Peyer's patch (tissue), 4 donors: ENCODE results near the gene PIK3CD. TPM values are rescaled to one million over a fixed set of nuclear protein-coding genes. Genes with fewer than 3 reads are reported as not detected.

Experiments
- DNase-seq, 3 donors: peaks; one replicate each; pipeline ENCODE4 v3.0.0-alpha.2; 2017 to 2019
- H3K27ac ChIP-seq, 4 donors: fragments of 200-600 bp; sonication (generic); one replicate each; pipeline ENCODE4 v1.5.1; 2016 to 2019
- H3K27me3 ChIP-seq, 2 donors: fragments of 200-600 bp; sonication (generic); one replicate each; pipeline ENCODE4 v1.5.1; 2019
- H3K36me3 ChIP-seq, 3 donors: fragments of 200-600 bp; sonication (generic); one replicate each; pipeline ENCODE4 v1.5.1; 2016 to 2019
- H3K4me1 ChIP-seq, 4 donors: fragments of 200-600 bp; sonication (generic); one replicate each; pipeline ENCODE4 v1.5.1; 2016 to 2019
- H3K4me3 ChIP-seq, 4 donors: fragments of 200-600 bp; sonication (generic); 1 replicate in 3 of 4; 2 replicates in 1 of 4; pipeline ENCODE4 v1.5.1; 2016 to 2019; ENCODE audit warnings: mild to moderate bottlenecking in 1 of 4
- H3K9me3 ChIP-seq, 4 donors: fragments of 200-600 bp; sonication (generic); one replicate each; pipeline ENCODE4 v1.5.1; 2016 to 2019; ENCODE audit warnings: mild to moderate bottlenecking in 1 of 4
- CTCF ChIP-seq, 6 experiments: fragments of 450-650 bp in 4 of 6; fragments of 200-600 bp in 2 of 6; sonication (generic) in 1 of 6; IDR thresholded peaks; one replicate each; pipeline ENCODE4 v1.5.1; 2017 to 2019; ENCODE audit warnings: antibody characterized with exemption in 6 of 6, mild to moderate bottlenecking in 3 of 6, moderate library complexity in 1 of 6
- POLR2A ChIP-seq, 2 donors: fragments of 450-650 bp; IDR thresholded peaks; one replicate each; pipeline ENCODE4 v1.5.1; 2017; ENCODE audit warnings: antibody characterized with exemption in 2 of 2, mild to moderate bottlenecking in 2 of 2, moderate library complexity in 2 of 2
- total RNA-seq, 4 donors: library from RNA; depleted of rRNA; stranded (reverse); fragments of >200 nt; gene quantifications; one replicate each; pipeline ENCODE4 v1.1.0, GENCODE V29; 2016

PIK3CD gene
- total RNA-seq, 4 donors from 2014 or later, result 2.8 to 34.7 (median 7.6) TPM

GRCh38 chr1:9604836-9605235, 46.7 kb upstream of the PIK3CD start:
- H3K27ac ChIP-seq, result no peak overlapping the region
- H3K36me3 ChIP-seq, result peaks cover 0 to 42% (median 0%) of the 10 kb centered on the region in 3 donors
- H3K4me3 ChIP-seq, result no peak overlapping the region
- TF ChIP-seq CTCF (IDR thresholded peaks at IDR 0.05), result no peak
- TF ChIP-seq POLR2A (IDR thresholded peaks at IDR 0.05), result no peak
- H3K9me3 ChIP-seq, result no peaks in the 10 kb centered on the region
- H3K4me1 ChIP-seq, result no peaks in the 10 kb centered on the region
- no peaks in the 10 kb centered on the region for H3K27me3 ChIP-seq
- DNase-seq, result no peak

DNA sequence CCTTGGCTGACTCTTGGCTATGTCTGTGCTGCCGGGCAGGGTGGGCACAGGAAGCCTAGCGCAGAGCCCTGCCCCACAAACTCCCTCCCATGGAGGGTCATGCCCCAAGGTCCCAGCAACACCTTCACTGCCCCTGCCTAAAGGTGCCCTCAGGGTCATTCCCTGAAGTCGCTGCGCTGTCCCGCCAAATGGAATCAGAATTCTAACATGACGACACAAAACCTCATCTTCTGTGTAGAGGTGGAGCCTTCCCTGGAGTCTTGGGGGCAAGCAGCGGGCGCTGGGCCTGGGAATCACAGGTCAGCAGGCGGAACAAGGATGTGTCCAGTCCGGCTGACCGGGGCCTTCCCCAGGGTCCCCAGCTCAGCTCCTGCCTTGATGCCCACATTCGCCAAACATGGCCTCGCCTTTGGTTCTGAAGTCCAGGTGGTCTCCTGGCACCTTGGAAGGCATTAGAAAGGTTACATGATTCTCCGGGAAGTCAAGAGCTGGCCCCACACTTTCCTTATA, 45.5 kb upstream of the PIK3CD start:
- no peaks in the 10 kb centered on the region for H3K4me1 ChIP-seq
- no peak overlapping the region for H3K4me3 ChIP-seq
- no peaks in the 10 kb centered on the region for H3K9me3 ChIP-seq
- H3K27ac ChIP-seq, result no peak overlapping the region
- peaks cover 0 to 49% (median 0%) of the 10 kb centered on the region in 3 donors for H3K36me3 ChIP-seq
- DNase-seq, result no peak
- TF ChIP-seq CTCF (IDR thresholded peaks at IDR 0.05), result no peak
- TF ChIP-seq POLR2A (IDR thresholded peaks at IDR 0.05), result no peak
- no peaks in the 10 kb centered on the region for H3K27me3 ChIP-seq

DNA sequence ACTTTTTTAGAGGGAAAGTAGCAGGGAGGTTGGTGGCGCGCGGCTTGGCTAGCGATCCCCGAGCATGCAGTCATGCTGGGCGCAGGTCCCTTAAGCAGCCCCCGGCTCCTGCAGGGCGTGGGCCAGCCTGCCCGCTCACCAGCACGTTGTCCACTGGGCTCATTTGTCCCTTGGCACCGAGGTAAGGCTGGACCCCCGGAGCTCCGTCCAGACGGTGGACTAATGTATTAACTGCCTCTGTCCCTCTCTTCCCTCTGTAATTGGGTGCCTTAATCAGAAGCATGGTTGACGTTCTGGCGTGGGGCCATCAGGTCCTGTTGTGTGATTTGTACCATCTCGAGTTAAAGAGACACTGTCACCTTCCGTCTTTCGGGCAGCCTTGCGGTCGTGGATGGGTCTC, 45.1 kb upstream of the PIK3CD start:
- Histone ChIP-seq H3K27ac (no peak overlapping the region), H3K9me3 (no peaks in the 10 kb centered on the region), H3K36me3 (peaks cover 0 to 48% (median 0%) of the 10 kb centered on the region in 3 donors), H3K4me1 (no peaks in the 10 kb centered on the region), H3K4me3 (no peak overlapping the region), H3K27me3 (no peaks in the 10 kb centered on the region)
- no peak for TF ChIP-seq POLR2A (IDR thresholded peaks at IDR 0.05)
- TF ChIP-seq CTCF (IDR thresholded peaks at IDR 0.05), result no peak
- no peak for DNase-seq

DNA sequence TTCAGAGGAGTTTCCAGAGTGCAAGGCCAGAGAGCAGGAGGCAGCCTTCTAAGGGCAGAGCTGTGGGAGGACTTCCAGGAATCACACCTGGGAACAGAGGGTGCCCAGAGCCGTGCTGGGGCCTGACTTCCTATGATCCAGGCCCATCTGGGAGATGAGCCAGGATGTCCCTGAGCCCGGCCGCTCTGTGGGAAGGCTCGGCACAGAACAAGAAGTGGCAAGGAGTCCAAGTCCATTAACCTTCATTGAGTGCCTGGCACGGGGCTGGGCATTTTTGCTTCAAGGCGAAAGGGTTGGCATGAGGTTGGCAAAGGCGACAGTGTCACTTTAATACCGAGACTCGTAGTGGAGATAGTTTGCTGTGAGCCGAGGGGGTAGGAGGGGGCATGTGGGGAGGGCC, 44.6 kb upstream of the PIK3CD start:
- Histone ChIP-seq H3K4me3 (no peak overlapping the region), H3K27me3 (no peaks in the 10 kb centered on the region), H3K9me3 (no peaks in the 10 kb centered on the region), H3K27ac (no peak overlapping the region), H3K36me3 (peaks cover 0 to 48% (median 0%) of the 10 kb centered on the region in 3 donors), H3K4me1 (no peaks in the 10 kb centered on the region)
- DNase-seq, result no peak
- TF ChIP-seq CTCF (IDR thresholded peaks at IDR 0.05) (no peak), POLR2A (IDR thresholded peaks at IDR 0.05) (no peak)

GRCh38 chr1:9607352-9607751, 44.2 kb upstream of the PIK3CD start:
- DNase-seq, result no peak
- H3K27ac ChIP-seq, result no peak overlapping the region
- no peaks in the 10 kb centered on the region for H3K4me1 ChIP-seq
- H3K27me3 ChIP-seq, result no peaks in the 10 kb centered on the region
- TF ChIP-seq POLR2A (IDR thresholded peaks at IDR 0.05) (no peak), CTCF (IDR thresholded peaks at IDR 0.05) (no peak)
- no peak overlapping the region for H3K4me3 ChIP-seq
- no peaks in the 10 kb centered on the region for H3K9me3 ChIP-seq
- H3K36me3 ChIP-seq, result peaks cover 0 to 45% (median 0%) of the 10 kb centered on the region in 3 donors

- Histone ChIP-seq H3K4me3 (no peak overlapping the region), H3K9me3 (no peaks in the 10 kb centered on the region), H3K27me3 (no peaks in the 10 kb centered on the region), H3K27ac (no peak overlapping the region), H3K36me3 (peaks cover 0 to 35% (median 0%) of the 10 kb centered on the region in 3 donors), H3K4me1 (no peaks in the 10 kb centered on the region)
- TF ChIP-seq POLR2A (IDR thresholded peaks at IDR 0.05) (no peak), CTCF (IDR thresholded peaks at IDR 0.05) (no peak)
- no peak for DNase-seq
Measured at GRCh38 chr1:9609998-9610397, 41.5 kb upstream of the PIK3CD start.
